OCI-LY7 (cell line): ENCODE data around the gene ASXL1. TPM values are rescaled to one million over a fixed set of nuclear protein-coding genes. Genes with fewer than 3 reads are reported as not detected.

Source experiments
- BruUV-seq: library from RNA; stranded (reverse); fragments of 400-500 nt; replicated peaks from 2 replicates; lab custom pipeline; 2021; lab: Mats Ljungman, UMichigan
- CTCF ChIA-PET: fragments of 300-600 bp; sonication (Branson Sonifier 250); formaldehyde crosslinking; loops from one replicate; lab custom pipeline; 2022; ENCODE audit warnings: antibody characterized with exemption; ENCODE audit not compliant: unreplicated experiment; lab: Charles Lee
- POLR2A ChIA-PET: fragments of 300-600 bp; sonication (Branson Sonifier 250); formaldehyde crosslinking; loops from one replicate; lab custom pipeline; 2022; ENCODE audit warnings: antibody characterized with exemption; lab: Charles Lee
- DNase-seq: peaks from one replicate; pipeline ENCODE4 v3.0.0-alpha.2; 2015; ENCODE audit warnings: low spot score
- H2AFZ ChIP-seq: fragments of 200-600 bp; sonication (generic), shearing (Covaris generic); 2 replicates; pipeline ENCODE4 v1.6.1; 2014; ENCODE audit warnings: mild to moderate bottlenecking, antibody characterized with exemption, low read length, moderate library complexity
- H3K27ac ChIP-seq: fragments of 200-600 bp; sonication (generic); 2 replicates; pipeline ENCODE4 v1.5.1; 2014; ENCODE audit warnings: mixed run types, low read depth, mild to moderate bottlenecking, moderate library complexity, low read length, inconsistent platforms; ENCODE audit not compliant: poor library complexity, severe bottlenecking
- H3K36me3 ChIP-seq: fragments of 200-600 bp; sonication (generic); 2 replicates; pipeline ENCODE4 v1.6.1; 2014; ENCODE audit warnings: mild to moderate bottlenecking, antibody characterized with exemption, low read length, moderate library complexity, mixed read lengths; ENCODE audit not compliant: insufficient read depth
- H3K4me1 ChIP-seq: fragments of 200-600 bp; sonication (generic); 2 replicates; pipeline ENCODE4 v1.5.1; 2014; ENCODE audit warnings: mild to moderate bottlenecking, low read length; ENCODE audit not compliant: insufficient read depth, poor library complexity, severe bottlenecking
- H3K4me2 ChIP-seq: fragments of 200-600 bp; sonication (generic); 2 replicates; pipeline ENCODE4 v1.6.1; 2014; ENCODE audit warnings: mild to moderate bottlenecking, low read length
- H3K4me3 ChIP-seq: fragments of 200-600 bp; sonication (generic); 2 replicates; pipeline ENCODE4 v1.5.1; 2014; ENCODE audit warnings: mild to moderate bottlenecking, low read depth, low read length; ENCODE audit not compliant: poor library complexity, severe bottlenecking
- H3K79me2 ChIP-seq: fragments of 200-600 bp; sonication (generic); 2 replicates; pipeline ENCODE4 v1.6.1; 2016; ENCODE audit warnings: low read depth, mild to moderate bottlenecking, low read length, moderate library complexity, mixed read lengths; ENCODE audit not compliant: insufficient read depth
- H3K9me2 ChIP-seq: fragments of 200-600 bp; sonication (generic); 2 replicates; pipeline ENCODE4 v1.6.1; 2016; ENCODE audit warnings: mild to moderate bottlenecking, low read length, mixed read lengths; ENCODE audit not compliant: insufficient read depth
- H3K9me3 ChIP-seq: fragments of 200-600 bp; sonication (generic); 2 replicates; pipeline ENCODE4 v1.6.1; 2014; ENCODE audit warnings: mild to moderate bottlenecking, mixed run types, low read length, mixed read lengths
- H4K20me1 ChIP-seq: fragments of 200-600 bp; sonication (generic); 2 replicates; pipeline ENCODE4 v1.6.1; 2014; ENCODE audit warnings: mild to moderate bottlenecking, antibody characterized with exemption, low read length, moderate library complexity, mixed read lengths; ENCODE audit not compliant: insufficient read depth
- CTCF ChIP-seq: fragments of 200-600 bp; sonication (generic); conservative IDR thresholded peaks from 2 replicates; pipeline ENCODE4 v1.5.1; 2014; ENCODE audit warnings: mild to moderate bottlenecking, antibody characterized with exemption, low read length, moderate library complexity, mixed read lengths
- EZH2phosphoT487 ChIP-seq: fragments of 200-600 bp; sonication (generic); IDR thresholded peaks from 2 replicates; pipeline ENCODE4 v1.6.1; 2018; ENCODE audit warnings: low read depth, borderline replicate concordance, mild to moderate bottlenecking, mixed run types, antibody characterized with exemption, low read length, moderate library complexity, mixed read lengths
- intact Hi-C: fragments of 100-400 bp; cut with micrococcal nuclease; formaldehyde crosslinking; loops from one replicate; pipeline ENCODE4 v1.10.0; 2022; ENCODE audit not compliant: unreplicated experiment
- total RNA-seq, 2 experiments: library from RNA; depleted of rRNA in 1 of 2; stranded (reverse); fragments of >200 nt in 1 of 2; shearing (Covaris generic) in 1 of 2; gene quantifications; 2 replicates each; pipeline ENCODE4 v1.2.3, GENCODE V29; 2014 to 2022

ASXL1 gene
- total RNA-seq, 2 experiments from 2014 or later: 84.7 to 122 TPM

- no peaks in the 10 kb centered on the region for H3K9me2 ChIP-seq
- no peak for DNase-seq
- H3K4me3 ChIP-seq: no peak overlapping the region
- intact Hi-C loops: no loop called here
- CTCF ChIA-PET: no interaction called here
- H3K27ac ChIP-seq: no peak overlapping the region
- no peak overlapping the region for H3K4me2 ChIP-seq
- BruUV-seq: no TSS peak
- no peaks in the 10 kb centered on the region for H3K9me3 ChIP-seq
- no peak for TF ChIP-seq CTCF
- no peak for TF ChIP-seq EZH2phosphoT487
- no peaks in the 10 kb centered on the region for H4K20me1 ChIP-seq
- POLR2A ChIA-PET: no interaction called here
- H3K79me2 ChIP-seq: no peaks in the 10 kb centered on the region
- peaks cover 10% of the 10 kb centered on the region for H3K4me1 ChIP-seq
- H3K36me3 ChIP-seq: no peaks in the 10 kb centered on the region
- H2AFZ ChIP-seq: no peak overlapping the region
Observed at GRCh38 chr20:32448306-32449056, 90.3 kb downstream of the ASXL1 start.

GRCh38 chr20:32449057-32449889 lies 91.1 kb downstream of the ASXL1 start:
- no peak overlapping the region for H2AFZ ChIP-seq
- no peak overlapping the region for H3K4me3 ChIP-seq
- intact Hi-C loops: no loop called here
- H3K36me3 ChIP-seq: no peaks in the 10 kb centered on the region
- ChIA-PET POLR2A (no interaction called here), CTCF (no interaction called here)
- DNase-seq: no peak
- no peak overlapping the region for H3K27ac ChIP-seq
- no peak overlapping the region for H3K4me2 ChIP-seq
- no peaks in the 10 kb centered on the region for H3K9me2 ChIP-seq
- TF ChIP-seq CTCF: no peak
- TF ChIP-seq EZH2phosphoT487: no peak
- no peaks in the 10 kb centered on the region for H4K20me1 ChIP-seq
- BruUV-seq: no TSS peak
- H3K9me3 ChIP-seq: no peaks in the 10 kb centered on the region
- H3K79me2 ChIP-seq: no peaks in the 10 kb centered on the region
- peaks cover 3% of the 10 kb centered on the region for H3K4me1 ChIP-seq
